Measurements from ENCODE around the gene ZNF335.

GRCh38 chr20:45991616-45992015 is 19.6 kb upstream of the ZNF335 start:
- TF ChIP-seq CTCF (conservative IDR thresholded peaks at IDR 0.05; ENCODE audit: low read length) (no peak), EZH2phosphoT487 (IDR thresholded peaks at IDR 0.05; ENCODE audit: borderline replicate concordance) (no peak)

Data from Loucy (cell line).